HG02852 (cell line): ENCODE measurements around the gene PIK3R1.

Source experiments
- ATAC-seq: cut with Tn5 transposase; IDR thresholded peaks from one replicate; pipeline ENCODE4 v1.9.1; 2021; ENCODE audit warnings: mild to moderate bottlenecking, moderate library complexity; ENCODE audit not compliant: unreplicated experiment

The PIK3R1 gene

DNA sequence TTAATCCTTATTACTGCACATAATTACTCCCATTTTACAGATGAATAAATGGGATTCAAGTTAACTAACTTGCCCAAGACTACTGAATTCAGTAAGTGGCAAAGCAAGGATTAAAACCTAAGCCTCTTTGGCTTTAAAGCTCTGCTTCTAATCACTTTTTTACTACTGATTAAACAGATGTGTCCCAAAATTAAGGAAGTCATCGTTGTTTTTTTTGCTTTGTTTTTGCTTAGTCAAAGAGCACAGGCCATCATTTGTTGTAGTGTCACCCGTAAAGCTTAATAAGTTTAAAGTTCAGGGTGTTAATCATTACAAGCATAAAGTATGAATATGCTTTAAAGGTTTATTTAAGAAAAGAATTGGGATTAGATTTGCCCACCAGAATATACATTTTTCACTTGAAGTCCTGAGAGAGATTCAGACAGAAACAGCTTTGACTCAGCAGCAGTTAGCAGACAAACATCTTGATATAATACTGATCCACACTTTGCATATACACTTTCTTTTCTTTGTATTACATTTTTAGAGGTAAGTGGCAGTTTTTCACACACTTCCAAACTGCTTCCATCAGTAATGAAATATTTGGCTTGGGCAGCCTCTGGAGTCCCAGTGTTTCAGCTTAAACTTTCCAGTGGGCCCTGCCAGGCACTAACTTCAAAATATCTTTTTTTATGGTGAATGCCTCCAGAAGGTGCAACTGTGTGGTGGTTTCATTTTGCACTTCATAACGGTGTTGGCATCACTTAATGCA, 52.7 kb downstream of the PIK3R1 start:
- ATAC-seq = peak; percentile 47

DNA sequence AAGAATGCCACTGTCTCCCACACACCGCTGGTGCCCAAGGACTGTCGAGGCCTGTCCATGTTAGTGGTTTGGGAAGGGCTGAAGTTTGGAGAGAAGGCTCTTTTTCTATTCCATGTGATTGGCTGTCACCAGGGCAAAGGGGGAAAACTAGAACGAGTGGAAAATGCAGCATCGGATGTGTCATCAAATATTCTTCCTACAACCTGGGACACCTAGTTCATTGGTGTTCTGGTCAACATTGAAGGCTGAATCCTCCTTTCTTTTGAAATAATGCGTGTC, 53.2 kb downstream of the PIK3R1 start:
- no peak for ATAC-seq

DNA sequence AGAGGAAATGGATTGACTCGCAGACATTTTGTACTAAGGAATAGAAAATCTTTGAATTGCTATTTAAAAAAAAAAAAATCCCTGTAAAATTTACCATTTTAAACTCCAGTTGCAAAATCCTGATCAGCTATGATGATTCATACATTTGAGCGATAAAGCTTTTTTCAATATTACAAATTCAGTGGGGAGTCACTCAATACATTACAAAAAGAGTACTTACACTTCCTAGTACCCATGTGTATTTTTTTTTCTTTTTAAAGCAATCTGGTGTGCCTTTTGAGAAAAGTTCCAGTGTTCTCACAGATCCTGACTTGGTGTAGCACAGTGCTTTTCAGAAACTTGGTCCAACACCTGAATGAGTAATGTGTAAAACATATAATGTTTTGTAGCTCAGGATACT, 54.3 kb downstream of the PIK3R1 start:
- ATAC-seq = no peak

DNA sequence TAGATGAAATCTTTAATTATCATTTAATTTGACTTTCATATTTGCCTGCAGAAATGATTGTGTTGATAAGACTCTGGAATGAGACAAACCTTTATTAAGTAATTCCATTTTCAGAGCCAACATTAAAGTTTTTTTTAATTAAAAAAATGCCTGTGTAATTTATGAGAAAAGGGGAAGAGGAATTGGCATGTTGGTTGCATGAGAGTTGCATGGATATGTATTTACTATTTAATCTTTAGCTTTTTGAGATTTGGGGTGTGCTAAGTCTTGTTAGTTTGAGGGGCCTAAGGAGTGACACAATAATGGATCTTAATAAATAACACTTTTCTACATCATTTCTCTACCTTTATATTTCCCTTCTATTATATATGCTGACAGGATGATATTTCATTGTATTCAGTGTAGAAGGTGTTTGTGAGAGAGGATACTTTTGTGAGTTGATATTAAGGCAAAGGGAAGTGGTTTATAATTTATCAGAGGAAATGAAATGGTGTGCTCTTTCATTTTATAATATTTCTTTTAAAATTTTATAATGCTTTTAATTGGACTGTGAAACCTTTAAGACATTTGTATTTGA, 54.9 kb downstream of the PIK3R1 start:
- ATAC-seq = no peak

DNA sequence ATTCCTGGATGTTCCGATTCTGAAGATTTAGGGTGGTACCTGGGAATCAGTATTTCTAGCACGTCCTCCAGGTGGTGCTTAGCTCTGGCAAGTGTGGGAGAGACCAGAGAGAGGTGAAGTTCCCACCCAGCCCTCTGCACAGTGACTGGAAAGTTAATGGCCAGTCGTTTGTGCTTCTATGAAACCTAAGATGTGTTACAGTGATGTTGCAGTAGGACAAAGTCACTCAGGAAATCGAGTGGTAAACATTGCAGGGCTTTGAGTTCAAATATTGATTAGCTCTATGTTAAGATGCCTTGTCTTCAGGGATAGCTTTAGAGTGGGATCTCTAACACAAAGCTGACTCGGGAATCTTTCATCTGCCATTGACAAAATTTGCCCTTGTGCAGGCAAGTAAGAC, 55.6 kb downstream of the PIK3R1 start:
- ATAC-seq = no peak

DNA sequence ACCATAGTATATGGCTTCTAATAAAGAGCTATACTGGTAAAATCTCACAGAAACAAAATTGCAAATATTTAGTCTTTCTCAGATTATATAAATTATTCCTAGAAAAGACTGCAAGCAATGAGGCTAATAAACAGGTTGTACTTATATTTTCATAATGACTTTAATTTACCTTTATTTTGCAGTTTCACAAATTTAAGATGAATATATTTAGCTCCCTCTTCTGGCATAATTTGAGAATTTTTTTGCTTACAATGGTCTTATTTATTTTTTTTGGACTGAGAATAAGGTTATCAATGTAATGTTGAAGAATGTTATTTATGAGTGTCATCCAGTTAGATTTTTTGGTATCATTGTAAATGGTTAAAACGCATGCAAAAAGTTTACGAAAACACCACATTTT, 56.7 kb downstream of the PIK3R1 start:
- ATAC-seq = no peak

DNA sequence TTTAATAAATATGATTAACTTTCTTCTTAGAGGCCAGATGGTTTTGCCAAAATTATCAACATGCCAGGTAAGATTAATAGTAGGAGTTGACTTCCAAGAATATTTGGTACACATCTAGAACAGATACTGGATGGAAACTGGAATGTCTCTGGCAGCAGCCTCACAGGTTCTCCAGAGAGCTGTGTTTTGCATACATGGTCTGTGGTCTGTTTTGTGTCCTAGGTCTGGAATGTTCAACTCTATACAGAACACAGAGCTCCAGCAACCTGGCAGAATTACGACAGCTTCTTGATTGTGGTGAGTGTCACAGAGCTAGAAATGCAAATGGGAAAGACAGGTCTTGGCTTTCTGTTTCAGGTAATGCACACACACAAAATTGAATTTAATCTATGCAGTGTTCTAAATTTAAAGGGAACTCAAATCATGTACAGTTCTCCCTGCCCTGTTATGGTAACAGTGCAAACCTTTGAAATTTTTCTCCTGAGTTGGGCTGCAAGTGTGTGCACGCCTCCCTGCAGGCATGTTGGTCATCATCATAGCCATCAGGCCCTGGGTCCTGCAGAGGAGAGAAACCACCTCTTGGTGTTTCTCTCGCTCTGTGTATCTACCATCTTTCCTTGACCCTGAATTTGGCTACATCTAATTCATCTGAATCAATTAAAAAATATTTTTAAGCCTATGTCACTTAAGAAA, 58.3 kb downstream of the PIK3R1 start:
- peak; percentile 56 for ATAC-seq

DNA sequence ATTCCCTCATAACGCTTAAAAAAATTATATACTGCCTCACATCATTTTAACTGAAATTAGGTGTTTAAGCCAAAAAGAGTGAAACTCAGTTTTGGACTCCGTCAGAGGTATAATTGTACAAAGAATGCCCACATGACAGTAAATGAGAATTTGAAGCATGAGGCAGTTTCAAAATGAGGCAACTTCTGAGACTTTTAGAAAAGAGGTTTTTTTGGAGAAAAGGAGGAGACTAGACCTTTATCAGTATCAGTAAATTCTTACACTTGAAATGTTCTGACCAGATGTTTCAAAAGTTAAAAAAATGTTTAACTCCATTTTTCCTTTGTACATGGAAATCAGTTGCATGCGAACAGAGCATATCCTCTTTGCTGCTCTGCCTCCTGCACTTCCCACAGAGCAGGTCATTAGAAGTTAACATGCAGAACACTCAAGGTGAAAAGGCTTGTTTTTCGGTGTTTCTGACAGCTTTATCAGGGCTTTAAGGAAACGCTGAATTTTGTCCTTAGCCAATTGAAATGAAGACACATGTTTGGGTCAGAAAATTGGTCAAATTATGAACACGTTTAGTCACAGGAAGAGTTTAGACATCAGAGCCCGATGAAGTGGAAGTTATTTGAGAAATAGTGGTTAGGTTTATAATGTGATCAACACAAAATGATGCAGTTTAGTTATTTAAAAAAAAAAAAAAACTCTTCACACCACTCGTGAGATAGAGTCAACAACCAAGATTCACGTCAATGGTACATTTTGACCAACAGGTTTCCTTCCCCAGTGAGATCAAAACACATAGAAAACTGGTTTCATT, 59.5 kb downstream of the PIK3R1 start:
- ATAC-seq = peak; percentile 62

DNA sequence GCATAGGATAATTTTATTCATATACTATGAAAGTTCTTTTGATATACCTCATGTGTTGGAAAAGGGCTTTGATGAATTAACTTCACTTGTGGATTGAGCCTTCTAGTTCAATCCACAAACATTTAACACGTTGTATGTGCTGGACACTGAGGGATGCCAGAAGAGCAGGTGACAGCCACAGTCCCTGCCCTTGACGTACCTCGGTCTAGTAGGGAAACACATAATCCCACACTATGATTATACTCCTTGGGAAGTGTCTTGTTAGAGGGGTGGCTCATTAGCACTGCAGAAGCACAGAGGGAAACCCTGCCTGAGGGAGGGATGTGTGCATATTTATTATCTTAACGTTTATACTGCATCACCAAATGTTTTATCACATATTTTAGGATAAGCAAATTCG, 61.2 kb downstream of the PIK3R1 start:
- no peak for ATAC-seq

DNA sequence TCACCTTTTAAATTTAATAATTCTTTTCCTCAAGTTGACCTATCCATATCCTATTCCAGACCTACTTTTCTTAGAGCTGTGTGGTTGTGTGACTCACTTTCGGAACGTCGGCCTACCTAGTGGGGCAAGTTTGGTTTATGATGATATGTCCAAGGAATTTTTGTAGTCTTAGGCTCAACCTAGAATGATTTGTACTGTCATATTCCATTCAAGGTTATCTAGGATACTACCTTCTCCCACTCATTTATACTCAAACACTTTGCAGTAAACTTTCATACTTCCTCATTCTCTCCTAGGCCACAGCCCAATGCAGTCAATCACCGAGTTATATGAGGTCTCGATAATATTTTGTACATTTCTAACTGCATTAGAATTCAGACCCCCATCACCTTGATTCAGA, 61.9 kb downstream of the PIK3R1 start:
- no peak for ATAC-seq

DNA sequence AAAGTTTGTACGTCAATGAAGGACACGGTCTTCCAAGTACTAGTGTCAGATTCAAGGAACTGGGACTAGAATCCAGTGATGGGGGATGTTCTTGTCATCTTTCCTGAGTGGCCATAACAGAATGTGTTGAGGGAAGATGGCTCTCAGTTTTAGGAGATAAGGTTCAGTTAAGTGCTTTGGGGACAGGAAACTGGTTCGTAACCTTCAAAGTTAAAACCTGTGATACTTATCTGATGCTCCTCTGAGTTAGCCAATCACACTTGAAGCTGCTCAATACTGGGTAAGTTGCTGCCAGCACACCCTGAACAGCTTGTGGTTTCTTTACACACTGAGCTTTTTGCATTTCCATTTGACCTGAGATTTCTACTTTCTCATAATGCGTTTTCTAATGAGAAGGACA, 64.4 kb downstream of the PIK3R1 start:
- ATAC-seq = no peak

DNA sequence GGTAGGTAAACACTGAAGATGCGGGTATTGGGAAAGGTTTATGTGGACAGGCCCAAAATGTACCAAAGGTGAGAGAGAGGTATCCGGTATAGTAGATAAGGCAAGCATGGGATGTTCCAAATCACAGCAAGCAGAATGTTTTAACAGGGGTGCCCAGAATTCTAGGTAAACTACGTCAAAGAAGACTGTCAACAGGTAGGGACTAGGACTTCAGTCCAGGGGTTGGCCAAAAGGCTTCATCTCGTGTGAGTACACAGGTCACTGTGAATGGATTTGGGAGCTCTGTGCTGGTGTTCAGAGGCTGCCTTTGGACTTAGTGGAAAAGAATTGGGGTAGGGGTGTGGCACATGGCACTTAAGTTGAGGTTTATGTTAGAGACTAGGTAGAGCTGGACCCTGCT, 66.4 kb downstream of the PIK3R1 start:
- no peak for ATAC-seq

DNA sequence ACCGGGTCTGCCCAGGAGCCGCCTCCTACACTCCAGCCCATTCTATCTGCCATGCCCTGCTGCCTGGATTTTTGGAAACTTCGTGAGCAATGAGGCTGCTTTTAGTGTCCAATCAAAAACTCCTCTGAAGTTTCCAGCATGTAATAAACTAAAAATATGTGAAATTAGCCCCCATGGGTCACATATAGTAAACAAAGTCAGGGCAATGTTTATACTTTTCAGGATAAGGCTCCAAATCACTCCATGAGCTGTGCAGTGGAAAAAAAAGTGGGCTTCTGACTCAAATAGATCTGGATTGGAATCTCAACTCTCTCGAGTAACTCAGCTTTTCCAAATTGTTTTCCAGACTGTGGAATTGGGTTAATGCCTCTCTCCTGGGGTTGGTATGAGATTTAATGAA, 68.2 kb downstream of the PIK3R1 start:
- ATAC-seq = no peak

DNA sequence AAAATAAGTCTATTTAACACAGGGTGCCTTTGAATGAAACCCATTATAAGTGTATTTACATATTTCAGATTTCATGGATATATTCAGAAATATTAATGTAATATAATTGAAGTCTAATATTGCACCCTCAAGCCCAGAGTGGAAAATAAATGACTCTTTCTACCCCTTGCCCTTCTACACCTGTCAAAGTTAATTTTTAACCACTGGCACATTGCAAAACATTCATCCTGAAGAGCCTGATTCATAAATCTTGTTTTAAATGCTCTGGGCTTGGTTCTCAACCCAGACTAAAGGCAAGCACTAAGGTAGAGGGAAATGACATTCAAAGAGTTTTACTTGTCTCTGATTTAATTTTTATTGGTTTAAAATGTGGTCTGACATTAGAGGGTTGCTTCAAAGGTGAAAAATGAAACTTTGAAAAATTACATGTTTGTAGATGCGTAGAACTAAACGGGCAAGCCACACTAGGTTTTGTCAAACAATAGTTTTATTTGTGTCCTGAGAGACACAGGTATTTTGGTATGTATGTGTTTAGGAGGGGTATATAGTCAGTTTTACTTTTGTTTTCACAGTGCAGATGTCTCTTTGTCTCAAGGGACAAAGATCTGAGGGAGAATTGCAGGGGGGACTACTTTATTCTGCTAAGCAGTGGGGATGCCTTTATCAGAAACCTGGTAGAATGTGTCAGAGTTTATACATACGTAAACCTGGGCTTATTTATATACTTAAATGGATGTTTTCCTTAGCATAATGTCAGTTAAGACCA, 69.7 kb downstream of the PIK3R1 start:
- peak; percentile 25 for ATAC-seq

DNA sequence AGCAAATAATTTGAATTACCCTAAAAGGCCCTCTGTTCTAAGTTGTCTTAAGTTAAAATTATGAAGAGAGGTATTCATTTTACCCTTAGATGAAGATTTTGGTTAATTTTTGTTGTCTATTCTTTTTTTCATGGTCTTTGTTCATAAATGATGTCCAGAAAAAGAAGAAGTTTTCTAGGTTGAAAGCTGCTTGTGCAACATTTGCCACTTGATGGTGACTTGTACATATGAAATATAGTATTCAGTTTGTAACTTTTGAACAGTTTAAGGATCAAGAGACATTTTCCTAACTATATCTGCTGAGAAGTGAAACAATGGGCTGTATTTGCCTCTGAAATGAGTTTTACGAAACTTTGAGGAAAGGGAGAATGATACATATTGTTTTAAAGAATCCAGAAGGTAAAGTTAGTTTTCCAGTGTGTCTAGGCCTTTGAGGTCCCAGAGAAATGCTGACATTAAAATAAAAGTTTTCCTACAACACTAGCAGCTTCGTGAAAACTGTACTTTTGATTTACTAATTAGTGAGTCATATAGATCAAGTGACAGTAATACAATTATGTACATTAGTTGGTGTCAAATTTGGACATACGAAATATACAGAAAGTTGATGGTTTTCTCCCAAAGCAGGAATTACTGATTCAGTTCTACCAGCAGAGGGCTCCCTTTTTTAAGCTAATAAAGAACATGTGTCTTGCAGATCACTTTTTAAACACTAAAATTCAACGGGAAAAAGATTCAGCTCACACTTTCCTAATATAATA, 70.5 kb downstream of the PIK3R1 start:
- ATAC-seq = no peak

DNA sequence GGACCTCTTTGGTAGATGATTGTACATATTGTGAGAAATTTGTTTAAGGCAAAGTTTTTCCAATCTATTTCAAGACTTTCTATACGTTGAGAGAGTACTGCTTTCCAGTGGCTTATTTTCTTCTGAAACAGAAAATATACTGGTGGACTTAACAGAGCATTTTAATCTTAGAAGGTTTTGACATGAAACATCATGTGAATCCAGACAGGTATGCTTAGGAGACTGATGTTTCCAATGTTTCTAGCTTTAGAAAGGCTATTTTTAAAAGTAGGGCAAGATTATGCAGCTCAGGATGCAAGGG, 71.0 kb downstream of the PIK3R1 start:
- no peak for ATAC-seq

DNA sequence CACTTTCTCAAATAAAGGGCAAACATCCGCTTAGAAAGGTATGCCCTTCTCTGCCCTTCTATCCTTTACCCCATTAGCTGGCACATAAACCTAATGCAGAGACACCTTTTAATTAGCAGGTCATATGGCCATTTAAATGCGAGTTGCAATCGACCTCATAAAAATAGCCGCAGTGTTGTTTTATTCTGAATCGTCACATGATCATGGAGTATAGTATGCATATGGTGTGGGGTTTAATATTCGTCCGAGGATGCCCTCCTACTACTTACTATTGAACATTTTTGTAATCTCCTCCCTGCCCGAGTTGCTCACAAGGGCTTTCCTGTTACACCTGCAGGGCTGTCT, 72.0 kb downstream of the PIK3R1 start:
- no peak for ATAC-seq

DNA sequence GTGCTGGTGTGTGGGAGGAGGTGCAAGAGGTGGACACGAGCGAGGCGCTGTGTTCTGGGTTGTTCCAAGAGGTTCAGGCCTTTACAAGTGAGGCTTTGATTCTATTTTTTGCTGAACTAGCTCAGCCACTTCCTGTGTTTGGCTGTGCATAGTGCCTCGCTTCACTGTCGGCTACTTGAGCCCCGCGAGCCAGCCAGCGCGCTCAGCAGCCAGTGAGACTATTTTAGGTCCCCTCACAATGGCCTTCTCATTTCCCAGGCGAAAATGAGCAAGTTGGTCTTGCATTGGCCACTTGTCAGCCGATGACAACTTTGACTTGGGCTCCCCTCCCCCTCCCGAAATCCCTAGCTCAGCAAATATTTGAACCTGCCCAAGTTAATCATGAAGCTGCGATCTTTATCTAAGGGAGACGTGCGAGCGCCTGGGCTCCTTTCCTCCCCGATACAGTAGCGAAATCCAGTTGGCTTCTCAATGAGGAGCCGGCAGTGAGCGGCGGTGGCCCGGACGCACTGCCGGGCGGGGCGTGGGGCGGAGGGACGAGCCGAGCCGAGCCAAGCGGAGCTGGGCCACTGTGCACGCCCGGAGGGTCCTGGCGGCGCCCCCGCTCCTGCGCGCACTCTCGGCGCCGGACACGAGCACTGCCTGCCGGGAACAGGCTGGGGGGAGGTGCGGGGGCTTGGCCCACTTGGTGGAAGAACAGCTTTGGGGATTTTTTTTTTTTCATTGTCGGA, 72.6 kb downstream of the PIK3R1 start:
- ATAC-seq = peak; percentile 68

DNA sequence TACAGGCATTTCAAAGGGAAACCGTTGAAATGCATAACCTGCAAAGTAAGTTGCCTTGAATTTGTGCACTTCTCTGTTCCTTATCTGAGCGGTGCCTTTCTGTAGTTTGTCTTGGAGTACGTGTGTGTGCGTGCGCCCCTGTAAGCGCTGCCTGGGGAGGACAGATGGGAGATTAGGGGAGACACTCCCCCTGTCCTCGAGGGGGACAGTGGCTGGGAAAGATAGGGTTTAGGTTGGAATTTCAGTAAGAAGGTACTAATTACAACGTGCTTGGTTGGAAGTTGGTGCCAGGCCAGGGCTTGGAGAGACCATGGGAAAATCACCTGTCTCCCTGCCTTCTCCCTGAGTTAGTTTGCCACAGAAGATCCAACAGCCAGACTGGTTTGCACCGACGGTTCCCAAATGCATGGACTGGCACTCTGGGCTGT, 73.2 kb downstream of the PIK3R1 start:
- peak; percentile 18 for ATAC-seq

DNA sequence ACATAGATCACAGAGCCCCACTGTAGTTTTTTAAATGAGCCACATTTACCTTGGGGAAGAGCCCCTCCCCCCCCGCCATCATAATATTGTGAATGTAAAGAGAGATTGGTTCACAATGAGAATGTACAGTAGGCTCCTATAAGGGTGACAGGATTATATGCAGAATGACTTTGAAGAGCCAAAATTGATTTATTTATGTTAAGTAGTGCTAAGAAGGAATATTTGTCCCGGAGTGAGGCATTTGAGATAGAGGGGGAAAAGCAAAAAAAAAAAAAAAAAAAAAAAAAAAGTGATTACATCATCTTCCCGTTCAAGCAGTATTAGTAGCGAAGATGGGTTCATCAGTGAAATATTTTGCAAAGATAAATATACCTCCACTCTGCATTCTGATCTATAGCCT, 73.9 kb downstream of the PIK3R1 start:
- ATAC-seq = no peak
